Astrocyte of the cerebellum (primary cell): ENCODE results near the gene C7orf25.
A peak's percentile ranks its signal among the peaks of the same experiment; 100 is the strongest.

Experiments used
- DNase-seq: peaks from one replicate; pipeline ENCODE4 v3.0.0-alpha.2; 2011; ENCODE audit warnings: low read depth
- H3K4me3 ChIP-seq: 2 replicates; pipeline ENCODE4 v1.5.1; 2011; ENCODE audit warnings: mild to moderate bottlenecking, low read depth, low read length, moderate library complexity
- in situ Hi-C: cut with HindIII; loops from 2 replicates; pipeline ENCODE4 v1.10.0; 2017; ENCODE audit warnings: low sequenced_read_pairs
- TF ChIP-seq, protein P1 (sequence below): IDR thresholded peaks from 2 replicates; pipeline ENCODE4 v1.5.1; 2012; ENCODE audit warnings: low read length, low read depth, moderate library complexity, mild to moderate bottlenecking; ENCODE audit errors: missing control alignments

Gene C7orf25

DNA sequence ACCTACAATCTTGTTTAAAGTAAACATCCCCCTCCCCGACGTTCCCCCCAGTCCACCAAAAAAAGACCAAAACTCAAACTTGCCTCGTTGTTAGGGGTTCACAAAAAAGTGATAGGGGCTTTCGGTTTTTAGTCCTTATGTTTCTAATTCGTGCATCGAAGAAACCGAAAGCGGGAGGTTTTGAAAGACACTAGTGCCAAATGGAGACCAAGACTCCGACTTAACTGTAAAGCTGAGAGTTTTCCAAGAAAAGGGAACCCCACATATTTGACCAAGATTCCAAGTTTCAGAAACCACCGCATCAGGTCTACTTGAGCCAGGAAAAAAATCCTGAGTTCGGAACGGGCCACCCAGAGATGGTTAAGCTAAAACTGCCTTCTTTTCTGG is 19.6 kb upstream of the C7orf25 start:
- TF ChIP-seq, protein P1, sequence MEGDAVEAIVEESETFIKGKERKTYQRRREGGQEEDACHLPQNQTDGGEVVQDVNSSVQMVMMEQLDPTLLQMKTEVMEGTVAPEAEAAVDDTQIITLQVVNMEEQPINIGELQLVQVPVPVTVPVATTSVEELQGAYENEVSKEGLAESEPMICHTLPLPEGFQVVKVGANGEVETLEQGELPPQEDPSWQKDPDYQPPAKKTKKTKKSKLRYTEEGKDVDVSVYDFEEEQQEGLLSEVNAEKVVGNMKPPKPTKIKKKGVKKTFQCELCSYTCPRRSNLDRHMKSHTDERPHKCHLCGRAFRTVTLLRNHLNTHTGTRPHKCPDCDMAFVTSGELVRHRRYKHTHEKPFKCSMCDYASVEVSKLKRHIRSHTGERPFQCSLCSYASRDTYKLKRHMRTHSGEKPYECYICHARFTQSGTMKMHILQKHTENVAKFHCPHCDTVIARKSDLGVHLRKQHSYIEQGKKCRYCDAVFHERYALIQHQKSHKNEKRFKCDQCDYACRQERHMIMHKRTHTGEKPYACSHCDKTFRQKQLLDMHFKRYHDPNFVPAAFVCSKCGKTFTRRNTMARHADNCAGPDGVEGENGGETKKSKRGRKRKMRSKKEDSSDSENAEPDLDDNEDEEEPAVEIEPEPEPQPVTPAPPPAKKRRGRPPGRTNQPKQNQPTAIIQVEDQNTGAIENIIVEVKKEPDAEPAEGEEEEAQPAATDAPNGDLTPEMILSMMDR, result no peak
- peak overlapping the region; percentile 73 for H3K4me3 ChIP-seq
- in situ Hi-C loops, result loop anchor here (25.0 kb wide), 1 partner anchor 506 kb away; no protein-coding TSS in a partner anchor
- DNase-seq, result no peak

DNA sequence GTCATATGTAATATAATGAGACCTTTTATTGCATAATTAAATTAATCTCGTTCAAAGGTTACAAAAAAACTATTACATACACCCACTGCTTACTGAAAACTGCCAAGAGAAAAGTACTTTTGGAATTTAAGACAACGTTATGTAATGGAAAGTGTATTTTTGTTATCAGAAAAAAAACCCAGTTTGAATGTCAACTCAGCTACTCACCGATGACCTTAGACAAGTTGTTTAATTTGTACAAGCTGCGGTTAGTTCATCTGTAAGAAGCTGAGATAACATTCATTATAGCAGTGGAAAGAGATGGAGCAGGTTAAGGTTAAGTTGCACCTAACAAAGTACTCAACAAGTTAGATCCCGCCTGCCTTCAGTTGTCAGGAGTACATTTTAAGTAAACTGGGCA is 19.0 kb upstream of the C7orf25 start:
- TF ChIP-seq, protein P1, result no peak
- peak overlapping the region; percentile 73 for H3K4me3 ChIP-seq
- in situ Hi-C loops, result loop anchor here (25.0 kb wide), 1 partner anchor 506 kb away; no protein-coding TSS in a partner anchor
- no peak for DNase-seq

DNA sequence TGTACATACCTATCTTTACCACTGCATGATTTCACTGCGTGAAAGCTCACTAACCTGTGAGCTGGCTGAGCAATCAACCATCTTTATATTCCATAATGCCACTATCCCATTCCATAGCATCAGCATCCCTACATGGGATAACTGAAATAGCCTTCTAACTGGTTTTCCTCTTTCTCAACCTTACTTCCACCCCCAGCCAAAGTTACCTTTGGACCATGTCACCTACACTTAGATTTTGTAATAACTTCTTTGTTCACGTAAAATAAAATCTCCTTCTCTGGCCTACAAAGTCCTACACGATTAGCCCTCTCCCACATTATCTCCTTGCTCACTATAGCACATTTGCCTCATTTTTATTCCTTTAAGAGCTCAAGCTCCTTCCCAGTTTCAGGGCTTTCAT is 17.6 kb upstream of the C7orf25 start:
- TF ChIP-seq, protein P1, result no peak
- in situ Hi-C loops, result loop anchor here (25.0 kb wide), 1 partner anchor 508 kb away; no protein-coding TSS in a partner anchor
- DNase-seq, result no peak
- H3K4me3 ChIP-seq, result no peak overlapping the region

DNA sequence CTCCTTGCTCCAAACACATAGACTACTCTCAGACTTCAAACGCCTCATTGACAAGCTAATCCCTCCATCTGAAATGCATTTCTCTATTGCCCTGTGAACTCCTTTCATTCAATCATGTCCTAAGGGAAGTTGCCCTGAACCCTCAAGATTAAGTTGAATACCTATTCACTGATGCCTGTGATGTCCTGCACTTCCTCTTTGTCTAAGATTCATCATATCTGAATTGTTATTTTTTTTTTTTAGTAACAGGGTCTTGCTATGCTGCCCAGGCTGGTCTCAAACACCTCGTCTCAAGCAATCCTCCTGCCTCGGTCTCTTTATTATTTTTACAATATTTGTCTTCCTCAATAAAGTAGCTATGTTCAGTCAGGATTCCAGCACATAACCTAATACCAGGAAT is 16.9 kb upstream of the C7orf25 start:
- no peak overlapping the region for H3K4me3 ChIP-seq
- DNase-seq, result no peak
- in situ Hi-C loops, result loop anchor here (25.0 kb wide), 1 partner anchor 509 kb away; no protein-coding TSS in a partner anchor
- TF ChIP-seq, protein P1, result no peak

DNA sequence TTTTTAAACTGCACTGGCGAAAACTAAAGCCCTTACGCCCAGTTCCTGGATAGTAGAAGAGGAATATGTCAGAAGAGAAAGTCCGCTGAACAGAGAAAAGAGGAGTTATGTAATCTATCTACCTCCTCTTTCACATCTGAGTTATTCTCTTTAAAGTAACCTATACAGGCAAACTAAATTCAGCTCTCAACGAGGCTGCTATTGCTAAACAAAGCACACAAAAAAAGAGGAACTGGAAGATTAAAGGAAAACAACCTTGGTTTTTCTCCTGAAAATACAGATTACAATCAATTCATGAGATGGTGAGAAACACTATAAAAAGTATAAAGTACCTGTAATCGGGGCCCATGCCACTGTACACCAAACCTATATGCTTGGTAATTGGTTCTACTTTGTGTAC is 14.3 kb upstream of the C7orf25 start:
- no peak overlapping the region for H3K4me3 ChIP-seq
- in situ Hi-C loops, result loop anchor here (25.0 kb wide), 1 partner anchor 511 kb away; no protein-coding TSS in a partner anchor
- TF ChIP-seq, protein P1, result no peak
- no peak for DNase-seq

DNA sequence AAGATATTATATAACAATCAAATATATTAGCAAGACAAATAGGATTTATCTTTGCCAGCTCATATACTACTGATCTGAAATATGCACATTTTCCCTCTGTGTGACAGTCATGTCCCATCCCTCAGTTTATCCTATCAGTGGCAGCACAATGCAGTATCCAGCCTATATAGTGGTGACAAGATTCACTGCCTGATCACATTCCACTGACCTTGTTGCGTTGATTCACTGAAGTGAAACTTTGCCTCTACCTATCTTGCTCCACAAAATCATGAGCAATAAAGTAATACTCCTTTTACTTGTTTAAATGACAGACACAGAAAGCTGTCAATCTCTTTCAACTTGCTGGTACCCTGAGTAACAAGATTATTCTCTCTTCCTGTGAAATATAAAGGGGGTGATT is 13.8 kb upstream of the C7orf25 start:
- DNase-seq, result no peak
- in situ Hi-C loops, result loop anchor here (25.0 kb wide), 1 partner anchor 512 kb away; no protein-coding TSS in a partner anchor
- TF ChIP-seq, protein P1, result no peak
- no peak overlapping the region for H3K4me3 ChIP-seq
